NCI-H748 treated with DMSO at 0.1 percent for 48 hours (cell line): ENCODE results near the gene PPP1R13L.

Source experiments
- DNase-seq: peaks from one replicate; lab custom pipeline; 2025; lab: John Stamatoyannopoulos, UW

The PPP1R13L gene, protein sequence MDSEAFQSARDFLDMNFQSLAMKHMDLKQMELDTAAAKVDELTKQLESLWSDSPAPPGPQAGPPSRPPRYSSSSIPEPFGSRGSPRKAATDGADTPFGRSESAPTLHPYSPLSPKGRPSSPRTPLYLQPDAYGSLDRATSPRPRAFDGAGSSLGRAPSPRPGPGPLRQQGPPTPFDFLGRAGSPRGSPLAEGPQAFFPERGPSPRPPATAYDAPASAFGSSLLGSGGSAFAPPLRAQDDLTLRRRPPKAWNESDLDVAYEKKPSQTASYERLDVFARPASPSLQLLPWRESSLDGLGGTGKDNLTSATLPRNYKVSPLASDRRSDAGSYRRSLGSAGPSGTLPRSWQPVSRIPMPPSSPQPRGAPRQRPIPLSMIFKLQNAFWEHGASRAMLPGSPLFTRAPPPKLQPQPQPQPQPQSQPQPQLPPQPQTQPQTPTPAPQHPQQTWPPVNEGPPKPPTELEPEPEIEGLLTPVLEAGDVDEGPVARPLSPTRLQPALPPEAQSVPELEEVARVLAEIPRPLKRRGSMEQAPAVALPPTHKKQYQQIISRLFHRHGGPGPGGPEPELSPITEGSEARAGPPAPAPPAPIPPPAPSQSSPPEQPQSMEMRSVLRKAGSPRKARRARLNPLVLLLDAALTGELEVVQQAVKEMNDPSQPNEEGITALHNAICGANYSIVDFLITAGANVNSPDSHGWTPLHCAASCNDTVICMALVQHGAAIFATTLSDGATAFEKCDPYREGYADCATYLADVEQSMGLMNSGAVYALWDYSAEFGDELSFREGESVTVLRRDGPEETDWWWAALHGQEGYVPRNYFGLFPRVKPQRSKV

DNA sequence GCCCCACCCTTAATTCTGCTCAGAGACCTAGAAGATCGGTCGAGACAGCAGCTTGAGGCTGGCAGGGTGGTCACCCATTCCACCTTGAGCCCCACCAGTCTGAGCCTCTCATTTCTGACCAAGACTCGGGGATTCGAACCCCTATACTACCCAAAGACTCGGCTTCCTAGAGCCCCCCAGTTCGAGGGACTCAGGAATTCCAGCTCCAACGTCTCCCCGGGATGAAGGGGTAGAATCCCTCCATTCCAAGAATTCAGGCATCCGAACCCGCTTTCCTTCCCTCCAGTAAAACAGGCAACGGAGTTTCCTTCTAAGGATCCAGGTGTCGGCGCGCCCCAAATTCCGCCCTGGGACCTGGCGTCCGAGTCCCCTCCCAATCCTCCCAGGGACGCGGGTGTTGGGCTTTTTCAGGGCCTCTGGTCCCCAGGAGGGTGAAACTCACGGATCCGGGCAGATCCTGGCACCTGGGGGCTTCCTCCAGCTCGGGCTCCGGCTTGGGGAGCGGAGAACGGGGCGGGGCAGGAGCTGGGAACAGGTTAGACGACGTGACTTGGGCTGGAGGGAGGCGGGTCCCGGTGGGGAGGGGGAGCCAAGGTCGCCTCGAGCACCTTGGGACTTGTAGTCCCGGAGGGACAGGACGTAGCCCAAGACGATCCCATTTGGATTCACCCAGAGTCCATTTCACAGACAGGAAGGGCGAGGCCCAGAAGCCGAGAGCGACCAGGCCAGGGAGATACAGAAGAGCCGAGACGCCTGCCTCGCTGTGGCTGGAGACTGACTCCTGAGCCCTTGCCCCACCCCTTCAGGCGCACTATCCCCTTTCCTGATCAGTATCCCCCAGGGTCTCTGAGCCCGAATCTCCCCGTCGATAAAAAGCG is at the start of gene PPP1R13L:
PPP1R13L (minus strand) TSS at position 513 of the 878 bp plus-strand sequence. CDS start 6,751 bp downstream, outside the sequence.
- peak; percentile 90 for DNase-seq

GRCh38 chr19:45451850-45452387 is 47.0 kb upstream of the PPP1R13L start:
- DNase-seq, result no peak

DNA sequence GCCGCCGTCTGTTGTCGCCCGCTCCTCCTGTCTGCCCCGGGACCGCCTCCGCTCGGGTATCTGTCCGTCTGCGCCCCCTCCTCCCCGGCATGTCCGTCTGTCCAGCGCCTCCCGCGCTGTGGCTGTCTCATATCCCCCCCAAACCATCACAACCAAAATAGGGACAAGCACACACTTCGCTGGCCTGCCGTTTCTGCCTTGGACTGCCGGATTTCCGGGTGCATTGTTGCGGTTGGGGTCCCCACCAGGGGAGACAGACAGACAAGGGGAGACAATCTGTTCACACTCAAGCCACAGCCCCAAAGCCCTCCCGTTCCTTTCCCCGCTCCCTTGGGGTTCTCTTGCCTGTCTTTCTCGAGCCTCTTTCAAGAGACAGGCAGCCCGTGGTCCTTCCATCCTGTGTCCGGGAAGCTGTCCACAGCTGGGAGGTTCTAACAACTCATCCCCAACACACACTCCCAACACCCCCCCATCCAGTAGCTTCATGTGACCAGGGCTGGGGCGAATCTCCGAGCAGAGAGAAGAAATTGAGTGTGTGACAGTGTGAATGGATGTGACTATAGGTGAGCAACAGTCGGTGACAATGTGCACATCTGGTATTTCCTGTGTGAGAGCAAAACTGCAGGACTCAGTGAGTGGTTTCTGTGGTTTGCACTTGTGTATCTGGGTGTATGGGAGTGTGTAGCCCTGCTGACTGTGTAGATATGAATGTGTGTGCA is 46.4 kb upstream of the PPP1R13L start:
- no peak for DNase-seq

- no peak for DNase-seq
These were observed 45.1 kb upstream of the PPP1R13L start for GRCh38 chr19:45450012-45450333.

GRCh38 chr19:45448887-45449299 is 44.0 kb upstream of the PPP1R13L start:
- DNase-seq, result no peak

DNA sequence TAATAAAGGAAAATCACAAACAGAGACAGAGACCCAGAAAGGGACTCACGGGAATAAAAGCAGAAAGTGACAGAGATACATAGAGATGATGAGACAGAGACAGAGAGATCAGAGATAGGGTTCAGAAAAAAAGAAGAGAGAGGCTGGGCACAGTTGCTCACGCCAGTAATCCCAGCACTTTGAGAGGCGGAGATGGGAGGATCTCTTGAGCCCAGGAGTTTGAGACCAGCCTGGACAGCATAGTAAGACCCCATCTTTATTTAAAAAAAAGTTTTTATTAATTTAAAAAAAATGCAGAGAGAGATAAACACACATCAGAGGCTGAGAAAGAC is 43.5 kb upstream of the PPP1R13L start:
- DNase-seq, result no peak

GRCh38 chr19:45446944-45447343 is 42.1 kb upstream of the PPP1R13L start:
- DNase-seq, result no peak

DNA sequence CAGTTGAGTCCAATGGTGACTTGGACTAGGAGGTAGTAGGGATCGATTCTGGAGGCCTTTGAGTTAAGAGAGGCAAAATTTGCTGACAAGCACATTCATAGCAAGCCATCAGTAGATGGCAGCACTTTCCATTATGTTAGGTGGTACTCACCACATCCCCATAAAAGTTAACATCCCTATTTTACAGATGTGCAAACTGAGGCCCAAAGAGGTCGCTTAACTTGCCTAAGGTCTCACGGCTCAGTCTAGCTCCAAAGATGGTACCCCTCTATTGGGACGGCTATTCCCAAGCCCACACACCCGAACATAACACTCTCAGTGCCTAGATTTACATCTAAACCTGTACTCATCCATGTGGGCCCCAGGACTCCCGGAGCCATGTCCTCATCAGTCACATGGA is 41.4 kb upstream of the PPP1R13L start:
- no peak for DNase-seq

DNA sequence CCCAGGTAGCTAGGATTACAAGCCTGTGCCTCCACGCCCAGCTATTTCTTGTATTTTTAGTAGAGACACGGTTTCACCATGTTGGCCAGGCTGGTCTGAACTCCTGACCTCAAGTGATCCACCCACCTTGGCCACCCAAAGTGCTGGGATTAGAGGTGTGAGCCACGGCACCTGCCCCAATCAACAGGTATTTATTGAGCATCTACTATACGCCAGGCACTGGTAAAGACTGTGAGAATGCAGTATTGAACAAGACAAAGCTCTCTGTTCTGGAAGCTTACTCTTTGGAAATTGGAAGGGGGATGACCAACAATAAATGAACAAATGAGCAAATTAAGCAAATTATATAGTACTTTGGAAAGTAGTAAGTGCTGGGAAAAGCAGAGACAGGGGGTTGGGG is 40.3 kb upstream of the PPP1R13L start:
- no peak for DNase-seq

- peak; percentile 37 for DNase-seq
These were observed 39.6 kb upstream of the PPP1R13L start for GRCh38 chr19:45444318-45445041.

GRCh38 chr19:45443462-45444317 is 38.8 kb upstream of the PPP1R13L start:
- peak; percentile 56 for DNase-seq

- DNase-seq, result no peak
These were observed 38.1 kb upstream of the PPP1R13L start for GRCh38 chr19:45442778-45443461.

GRCh38 chr19:45442408-45442777 is 37.5 kb upstream of the PPP1R13L start:
- no peak for DNase-seq

- no peak for DNase-seq
These were observed 36.2 kb upstream of the PPP1R13L start for GRCh38 chr19:45440873-45441654.

- no peak for DNase-seq
These were observed 35.4 kb upstream of the PPP1R13L start for GRCh38 chr19:45440259-45440638.

- DNase-seq, result peak; percentile 51
These were observed 34.8 kb upstream of the PPP1R13L start for GRCh38 chr19:45439569-45440258.

DNA sequence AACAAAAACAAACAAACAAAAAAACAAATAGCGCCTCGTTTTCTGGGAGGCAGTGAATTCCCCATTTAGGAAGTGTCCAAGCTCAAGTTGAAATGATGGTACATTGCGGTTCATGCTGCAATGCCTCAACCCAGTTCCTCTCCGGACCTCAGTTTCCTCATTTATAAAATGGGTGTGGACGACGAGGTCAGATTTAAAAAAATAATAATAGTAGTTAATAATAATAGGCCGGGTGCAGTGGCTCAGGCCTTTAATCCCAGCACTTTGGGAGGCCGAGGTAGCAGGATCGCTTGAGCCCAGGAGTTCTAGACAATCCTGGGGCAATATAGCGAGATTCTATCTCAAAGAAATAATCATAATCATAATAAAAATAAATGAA is 34.3 kb upstream of the PPP1R13L start:
- DNase-seq, result no peak

DNA sequence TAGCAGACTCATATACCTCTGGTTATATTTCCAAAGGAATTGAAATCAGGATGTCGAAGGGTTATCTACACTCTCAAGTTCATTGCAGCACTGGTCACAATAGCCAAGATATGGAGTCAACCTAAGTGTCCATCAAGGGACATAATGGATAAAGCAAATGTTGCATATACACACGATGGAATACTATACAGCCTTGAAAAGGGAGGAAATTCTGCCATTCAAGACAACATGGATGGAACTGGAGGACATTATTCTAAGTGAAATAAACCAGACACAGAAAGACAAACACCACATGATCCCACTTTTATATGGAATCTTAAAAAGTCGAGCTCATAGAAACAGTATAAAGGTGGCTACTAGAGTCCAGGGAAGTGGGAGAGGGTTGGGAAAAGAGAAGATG is 32.5 kb upstream of the PPP1R13L start:
- DNase-seq, result no peak
